Esophagus squamous epithelium (tissue), 4 donors: ENCODE data around the gene SOHLH2.

Source experiments
- POLR2A ChIP-seq, 4 donors: fragments of 450-650 bp; IDR thresholded peaks; one replicate each; pipeline ENCODE4 v1.6.1; 2017; ENCODE audit warnings: antibody characterized with exemption in 4 of 4, mild to moderate bottlenecking in 4 of 4, moderate library complexity in 3 of 4
- TF ChIP-seq, protein P1 (sequence below), 6 experiments: fragments of 450-650 bp in 4 of 6; fragments of 200-600 bp in 2 of 6; sonication (generic) in 2 of 6; IDR thresholded peaks; one replicate each; pipeline ENCODE4 v1.5.1; 2016 to 2019; ENCODE audit warnings: antibody characterized with exemption in 6 of 6, mild to moderate bottlenecking in 4 of 6, moderate library complexity in 4 of 6

DNA sequence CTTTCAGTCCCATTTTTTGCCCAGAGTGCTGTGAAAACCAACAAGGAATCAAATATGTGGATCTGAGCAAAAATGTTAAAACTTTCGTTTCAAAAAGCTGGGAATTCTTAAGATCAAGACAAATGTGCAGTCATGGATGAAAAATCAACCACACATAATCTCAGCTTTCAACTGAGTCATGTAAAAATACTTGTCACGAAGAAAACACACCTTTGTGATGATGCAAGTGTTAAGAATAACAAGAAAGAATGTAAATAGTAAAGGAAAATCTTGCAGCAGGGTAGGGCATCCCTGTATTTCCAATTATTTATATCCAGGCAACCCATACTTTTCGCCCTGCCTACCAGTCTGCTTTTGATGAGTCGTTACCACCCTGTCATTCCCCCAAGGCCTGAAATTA lies 55.7 kb downstream of the SOHLH2 start:
- TF ChIP-seq, protein P1, sequence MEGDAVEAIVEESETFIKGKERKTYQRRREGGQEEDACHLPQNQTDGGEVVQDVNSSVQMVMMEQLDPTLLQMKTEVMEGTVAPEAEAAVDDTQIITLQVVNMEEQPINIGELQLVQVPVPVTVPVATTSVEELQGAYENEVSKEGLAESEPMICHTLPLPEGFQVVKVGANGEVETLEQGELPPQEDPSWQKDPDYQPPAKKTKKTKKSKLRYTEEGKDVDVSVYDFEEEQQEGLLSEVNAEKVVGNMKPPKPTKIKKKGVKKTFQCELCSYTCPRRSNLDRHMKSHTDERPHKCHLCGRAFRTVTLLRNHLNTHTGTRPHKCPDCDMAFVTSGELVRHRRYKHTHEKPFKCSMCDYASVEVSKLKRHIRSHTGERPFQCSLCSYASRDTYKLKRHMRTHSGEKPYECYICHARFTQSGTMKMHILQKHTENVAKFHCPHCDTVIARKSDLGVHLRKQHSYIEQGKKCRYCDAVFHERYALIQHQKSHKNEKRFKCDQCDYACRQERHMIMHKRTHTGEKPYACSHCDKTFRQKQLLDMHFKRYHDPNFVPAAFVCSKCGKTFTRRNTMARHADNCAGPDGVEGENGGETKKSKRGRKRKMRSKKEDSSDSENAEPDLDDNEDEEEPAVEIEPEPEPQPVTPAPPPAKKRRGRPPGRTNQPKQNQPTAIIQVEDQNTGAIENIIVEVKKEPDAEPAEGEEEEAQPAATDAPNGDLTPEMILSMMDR (IDR thresholded peaks at IDR 0.05) = no peak
- no peak for TF ChIP-seq POLR2A (IDR thresholded peaks at IDR 0.05)
